A673 (cell line): ENCODE measurements around the gene TIMM10. TPM values are rescaled to one million over a fixed set of nuclear protein-coding genes. Genes with fewer than 3 reads are reported as not detected.

Experiments
- BruUV-seq: library from RNA; stranded (reverse); fragments of 400-500 nt; replicated peaks from 2 replicates; lab custom pipeline; 2021; lab: Mats Ljungman, UMichigan
- CTCF ChIA-PET: fragments of 300-600 bp; sonication (Branson Sonifier 250); formaldehyde crosslinking; loops from one replicate; lab custom pipeline; 2022; ENCODE audit warnings: antibody characterized with exemption; lab: Charles Lee
- POLR2A ChIA-PET: fragments of 300-600 bp; sonication (Branson Sonifier 250); formaldehyde crosslinking; loops from one replicate; lab custom pipeline; 2022; ENCODE audit warnings: antibody characterized with exemption; ENCODE audit not compliant: low non-redundant PET; lab: Charles Lee
- DNase-seq: peaks from one replicate; pipeline ENCODE4 v3.0.0-alpha.2; 2015; ENCODE audit warnings: low spot score
- H3K27ac ChIP-seq: fragments of 200-600 bp; sonication (generic); 2 replicates; pipeline ENCODE4 v1.5.1; 2016; ENCODE audit warnings: mixed run types, low read depth, mild to moderate bottlenecking, mixed read lengths, antibody characterized with exemption, low read length; ENCODE audit not compliant: poor library complexity, severe bottlenecking
- H3K27me3 ChIP-seq: fragments of 200-600 bp; sonication (generic); replicated peaks from 2 replicates; pipeline ENCODE4 v1.6.1; 2017; ENCODE audit warnings: mixed run types, low read depth, mild to moderate bottlenecking, mixed read lengths, antibody characterized with exemption, low read length; ENCODE audit not compliant: insufficient read depth, poor library complexity
- H3K36me3 ChIP-seq: fragments of 200-600 bp; sonication (generic); 2 replicates; pipeline ENCODE4 v1.6.1; 2016; ENCODE audit warnings: mixed run types, mild to moderate bottlenecking, mixed read lengths, antibody characterized with exemption, low read length; ENCODE audit not compliant: insufficient read depth, poor library complexity, severe bottlenecking
- H3K4me1 ChIP-seq: fragments of 200-600 bp; sonication (generic); 2 replicates; pipeline ENCODE4 v1.6.1; 2017; ENCODE audit warnings: mixed run types, mild to moderate bottlenecking, mixed read lengths, antibody characterized with exemption, low read length; ENCODE audit not compliant: insufficient read depth, poor library complexity, severe bottlenecking
- H3K4me3 ChIP-seq: fragments of 200-600 bp; sonication (generic); 2 replicates; pipeline ENCODE4 v1.5.1; 2016; ENCODE audit warnings: low read depth, mixed run types, mild to moderate bottlenecking, mixed read lengths, low read length; ENCODE audit not compliant: poor library complexity, severe bottlenecking
- H3K9me3 ChIP-seq: fragments of 200-600 bp; sonication (generic); 2 replicates; pipeline ENCODE4 v1.6.1; 2016; ENCODE audit warnings: mixed run types, low read depth, mild to moderate bottlenecking, mixed read lengths, antibody characterized with exemption, low read length; ENCODE audit not compliant: poor library complexity, severe bottlenecking
- EZH2 ChIP-seq: fragments of 200-600 bp; sonication (generic); IDR thresholded peaks from 2 replicates; pipeline ENCODE4 v1.6.1; 2017; ENCODE audit warnings: borderline replicate concordance, low read depth, mild to moderate bottlenecking, mixed read lengths, antibody characterized with exemption, low read length; ENCODE audit not compliant: poor library complexity, severe bottlenecking
- intact Hi-C: fragments of 100-400 bp; cut with micrococcal nuclease; formaldehyde crosslinking; loops from one replicate; pipeline ENCODE4 v1.10.0; 2022; ENCODE audit not compliant: unreplicated experiment
- total RNA-seq: library from RNA; stranded (reverse); gene quantifications from 2 replicates; pipeline ENCODE4 v1.2.3, GENCODE V29; 2021
- TF ChIP-seq, protein P1 (sequence below): fragments of 300-800, 200-600 bp; sonication (generic); conservative IDR thresholded peaks from 2 replicates; pipeline ENCODE4 v1.5.1; 2017; ENCODE audit warnings: low read depth, mild to moderate bottlenecking, antibody characterized with exemption, low read length, moderate library complexity, mixed read lengths

The TIMM10 gene
- total RNA-seq, 1 experiment from 2014 or later: 176 TPM

GRCh38 chr11:57493507-57494503 lies 36.7 kb downstream of the TIMM10 start:
- Histone ChIP-seq H3K27me3 (no peaks in the 10 kb centered on the region), H3K36me3 (no peaks in the 10 kb centered on the region), H3K4me3 (no peak overlapping the region), H3K27ac (no peak overlapping the region), H3K9me3 (no peaks in the 10 kb centered on the region), H3K4me1 (no peaks in the 10 kb centered on the region)
- no TSS peak for BruUV-seq
- no peak for TF ChIP-seq EZH2
- TF ChIP-seq, protein P1, sequence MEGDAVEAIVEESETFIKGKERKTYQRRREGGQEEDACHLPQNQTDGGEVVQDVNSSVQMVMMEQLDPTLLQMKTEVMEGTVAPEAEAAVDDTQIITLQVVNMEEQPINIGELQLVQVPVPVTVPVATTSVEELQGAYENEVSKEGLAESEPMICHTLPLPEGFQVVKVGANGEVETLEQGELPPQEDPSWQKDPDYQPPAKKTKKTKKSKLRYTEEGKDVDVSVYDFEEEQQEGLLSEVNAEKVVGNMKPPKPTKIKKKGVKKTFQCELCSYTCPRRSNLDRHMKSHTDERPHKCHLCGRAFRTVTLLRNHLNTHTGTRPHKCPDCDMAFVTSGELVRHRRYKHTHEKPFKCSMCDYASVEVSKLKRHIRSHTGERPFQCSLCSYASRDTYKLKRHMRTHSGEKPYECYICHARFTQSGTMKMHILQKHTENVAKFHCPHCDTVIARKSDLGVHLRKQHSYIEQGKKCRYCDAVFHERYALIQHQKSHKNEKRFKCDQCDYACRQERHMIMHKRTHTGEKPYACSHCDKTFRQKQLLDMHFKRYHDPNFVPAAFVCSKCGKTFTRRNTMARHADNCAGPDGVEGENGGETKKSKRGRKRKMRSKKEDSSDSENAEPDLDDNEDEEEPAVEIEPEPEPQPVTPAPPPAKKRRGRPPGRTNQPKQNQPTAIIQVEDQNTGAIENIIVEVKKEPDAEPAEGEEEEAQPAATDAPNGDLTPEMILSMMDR: peak; percentile 90
- DNase-seq: peak; percentile 35
- POLR2A ChIA-PET: interaction anchor here (1.0 kb wide), 1 partner anchor 148 kb away, joined by 3 read pairs; no protein-coding TSS in a partner anchor
- CTCF ChIA-PET: interaction anchor here (0.6 to 1.5 kb wide), 4 partner anchors 33 to 151 kb away, joined by 3 to 7 read pairs (median 4); no protein-coding TSS in a partner anchor
- intact Hi-C loops: loop anchor here (2.0 to 10.0 kb wide), 2 partner anchors 33 to 151 kb away; partner anchors contain the start of gene YPEL4

GRCh38 chr11:57491371-57492061 lies 39.0 kb downstream of the TIMM10 start:
- DNase-seq: peak; percentile 67

More at GRCh38 chr11:57491371-57492061, 39.0 kb downstream of the TIMM10 start:
- no peak for TF ChIP-seq EZH2
- TF ChIP-seq, protein P1: peak; percentile 87
- no peaks in the 10 kb centered on the region for H3K36me3 ChIP-seq
- H3K9me3 ChIP-seq: no peaks in the 10 kb centered on the region
- no peak overlapping the region for H3K27ac ChIP-seq
- POLR2A ChIA-PET: interaction anchor here (0.6 to 0.9 kb wide), 3 partner anchors 8 to 153 kb away, joined by 3 to 4 read pairs (median 3); no protein-coding TSS in a partner anchor
- BruUV-seq: no TSS peak
- no peaks in the 10 kb centered on the region for H3K27me3 ChIP-seq
- intact Hi-C loops: loop anchor here (2.0 to 10.0 kb wide), 2 partner anchors 35 to 153 kb away; partner anchors contain the start of gene YPEL4
- no peaks in the 10 kb centered on the region for H3K4me1 ChIP-seq
- H3K4me3 ChIP-seq: no peak overlapping the region
- CTCF ChIA-PET: interaction anchor here (0.5 to 1.4 kb wide), 7 partner anchors 33 to 330 kb away, joined by 3 to 8 read pairs (median 5); partner anchors contain the start of gene TIMM10
